ENCODE measurements around the gene KCNIP1.

The KCNIP1 gene

DNA sequence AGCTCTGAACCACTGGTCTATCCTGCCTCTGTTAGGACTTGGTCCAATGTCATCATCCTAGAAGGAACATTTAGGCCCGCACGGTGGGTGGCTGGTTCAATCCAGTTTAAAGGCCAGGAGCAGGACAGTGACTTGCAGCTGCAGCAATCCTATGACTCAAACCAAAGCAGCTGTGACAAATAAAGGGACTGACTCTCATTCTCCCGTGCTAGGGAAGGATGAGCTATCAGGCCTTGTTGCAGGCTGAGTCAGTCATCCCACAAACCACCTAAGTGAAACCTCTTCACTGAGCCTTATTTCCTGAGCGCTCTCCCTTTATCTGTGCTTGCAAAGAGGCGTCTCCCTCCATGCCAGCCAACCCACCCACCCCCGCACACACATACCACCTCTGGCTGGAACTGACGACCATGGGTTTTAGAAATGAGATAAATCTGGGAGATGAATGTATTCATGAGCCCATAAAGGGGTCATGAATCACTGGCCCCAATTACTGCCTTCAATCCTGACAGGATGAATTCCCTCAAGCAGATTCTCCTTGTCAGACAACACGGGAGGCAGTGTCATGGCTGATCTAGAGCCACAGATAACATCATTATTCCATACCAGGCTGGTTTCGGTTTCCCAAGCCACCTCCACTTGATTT is 93.4 kb downstream of the KCNIP1 start:
- peak; percentile 98 for DNase-seq (ENCODE audit: low spot score)

DNA sequence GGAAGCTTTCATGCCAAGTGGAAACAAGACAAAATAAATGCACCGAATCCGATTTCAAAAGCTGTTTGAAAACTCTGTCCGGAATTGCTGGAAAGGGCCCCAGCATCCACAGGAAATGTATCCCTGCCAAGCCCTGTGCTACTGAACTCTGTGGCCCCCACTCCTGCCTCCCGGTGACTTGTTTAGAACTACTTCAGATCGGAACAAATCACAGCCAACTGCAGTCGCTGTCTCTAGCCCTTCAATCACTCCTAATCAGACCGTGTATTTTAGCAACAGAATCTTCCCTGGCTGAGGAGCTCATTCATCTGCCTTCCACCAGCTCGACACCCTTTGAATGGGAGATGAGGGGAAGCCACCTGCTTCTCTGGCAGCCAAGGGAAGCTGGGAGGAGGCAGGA is 94.1 kb downstream of the KCNIP1 start:
- peak; percentile 28 for DNase-seq (ENCODE audit: low spot score)

DNA sequence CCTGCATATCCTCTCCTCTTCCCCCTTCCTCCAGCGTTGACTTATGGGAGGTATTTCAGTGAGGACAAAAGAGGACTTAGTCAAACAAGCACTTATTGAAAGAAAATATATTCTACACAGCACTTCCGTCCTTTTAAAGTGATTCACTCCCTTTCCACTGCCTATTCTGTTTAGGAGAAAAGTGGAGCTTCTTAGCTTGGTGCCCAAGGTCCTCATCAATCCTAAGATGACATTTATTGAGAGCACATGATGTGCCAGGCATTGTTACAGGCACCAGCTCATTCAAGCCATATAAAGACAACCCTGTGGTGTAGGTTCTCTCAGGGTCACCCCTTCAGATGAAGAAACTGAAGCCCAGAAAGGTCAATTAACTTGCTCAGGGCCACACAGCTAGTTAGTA is 95.9 kb downstream of the KCNIP1 start:
- DNase-seq (ENCODE audit: low spot score) = no peak

DNA sequence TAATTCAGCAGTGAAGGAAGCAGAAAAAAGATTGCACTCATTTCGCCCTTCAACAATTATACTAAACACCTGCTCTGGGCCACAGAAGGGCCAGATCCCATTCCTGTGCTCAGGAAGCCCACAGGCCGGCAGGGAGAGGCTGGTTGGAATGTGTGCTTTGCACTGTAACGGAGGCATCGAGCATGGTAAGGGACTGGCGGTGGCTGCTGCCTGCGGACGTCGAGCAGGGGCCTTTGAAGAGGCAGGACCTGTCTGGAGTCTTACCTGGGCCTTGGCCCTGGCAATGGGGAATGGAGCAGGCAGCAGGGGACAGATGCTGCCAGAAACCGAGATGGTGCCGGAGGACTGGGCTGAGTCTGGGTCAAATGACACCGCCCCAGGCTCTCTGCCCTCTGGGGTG is 97.8 kb downstream of the KCNIP1 start:
- DNase-seq (ENCODE audit: low spot score) = no peak

DNA sequence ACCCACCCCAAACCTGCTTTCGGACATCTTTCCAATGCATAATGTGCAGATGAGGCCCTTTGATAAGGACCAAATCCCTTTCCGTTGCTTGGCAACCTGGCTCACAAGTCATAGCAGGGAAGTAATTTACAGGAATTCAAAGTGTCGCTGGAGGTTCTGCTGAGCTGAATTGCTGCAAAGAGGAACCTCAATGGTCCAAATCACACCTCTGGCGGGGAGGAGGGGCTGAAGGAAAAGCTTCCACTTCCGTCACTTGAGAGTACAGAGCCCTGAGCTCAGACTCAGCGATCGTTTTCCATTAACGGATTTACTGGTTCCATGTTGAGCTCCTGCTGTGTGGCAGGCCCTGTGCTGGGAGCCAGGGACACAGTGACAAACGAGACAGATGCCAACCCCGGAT is 99.3 kb downstream of the KCNIP1 start:
- DNase-seq (ENCODE audit: low spot score) = no peak

DNA sequence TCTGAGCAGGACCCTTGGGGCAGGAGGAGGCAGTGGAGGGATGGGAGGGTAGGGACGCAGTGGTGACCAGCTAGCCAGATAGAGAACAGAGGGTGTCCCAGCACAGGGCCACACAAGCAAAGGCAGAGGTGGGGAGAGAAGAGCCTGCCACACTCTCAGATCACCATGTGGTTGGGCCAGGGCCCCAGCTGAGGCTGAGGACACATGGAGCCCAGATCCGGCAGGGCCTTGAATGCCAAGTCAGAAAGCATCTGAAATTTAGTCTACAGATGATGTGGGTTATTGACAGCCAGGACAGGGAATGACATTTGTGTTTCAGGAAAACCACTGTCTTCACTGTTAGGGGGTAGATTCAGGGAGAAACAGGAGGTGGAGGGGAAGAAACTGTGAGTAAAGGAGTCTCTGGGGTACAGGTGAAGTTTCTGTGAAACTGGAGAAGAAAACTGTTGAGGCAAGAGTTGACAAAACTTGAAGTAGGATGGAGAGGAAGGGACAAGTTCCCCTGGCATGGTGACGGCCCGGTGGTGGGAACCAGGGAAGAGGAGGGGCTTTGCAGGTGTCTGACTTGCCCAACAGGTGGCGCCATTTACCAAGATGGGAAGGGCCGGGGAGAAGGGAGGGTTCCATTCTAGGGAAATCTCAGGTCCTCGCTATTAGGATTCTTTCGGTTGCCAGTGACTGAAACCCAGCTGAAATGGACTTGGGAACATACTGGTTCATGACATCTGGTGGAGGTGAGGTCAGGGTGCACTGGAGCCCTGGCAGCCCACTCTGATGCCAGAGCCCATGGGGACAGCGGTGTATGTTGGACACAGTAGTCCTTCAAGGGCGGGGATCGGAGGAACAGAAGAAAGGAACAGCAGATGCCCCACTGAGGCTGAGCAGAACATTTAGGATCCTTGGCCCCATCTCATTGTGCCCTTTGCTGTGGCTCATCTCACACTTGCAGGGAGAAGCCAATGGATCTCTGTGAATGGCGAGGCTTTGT is 100.1 kb downstream of the KCNIP1 start:
- peak; percentile 48 for DNase-seq (ENCODE audit: low spot score)

DNA sequence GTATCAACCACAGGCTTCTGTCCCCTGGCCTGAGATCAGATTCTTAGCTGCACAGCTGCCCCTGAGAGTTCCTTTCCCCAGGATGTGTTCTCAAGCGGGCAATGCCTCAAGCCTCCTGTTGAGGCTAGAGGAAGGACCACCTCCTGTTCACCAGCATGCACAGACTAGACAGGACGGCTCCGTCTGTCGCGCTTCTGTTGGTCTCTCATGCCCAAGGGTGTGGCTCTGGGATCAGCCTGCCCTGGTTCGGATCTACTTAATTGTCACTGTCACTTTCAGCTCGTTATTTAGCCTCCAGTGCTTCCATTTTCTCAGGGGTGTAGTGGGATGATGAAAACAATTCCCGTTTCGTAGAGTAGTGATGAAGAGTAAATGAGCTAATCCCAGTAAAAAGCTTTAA is 103.1 kb downstream of the KCNIP1 start:
- no peak for DNase-seq (ENCODE audit: low spot score)

DNA sequence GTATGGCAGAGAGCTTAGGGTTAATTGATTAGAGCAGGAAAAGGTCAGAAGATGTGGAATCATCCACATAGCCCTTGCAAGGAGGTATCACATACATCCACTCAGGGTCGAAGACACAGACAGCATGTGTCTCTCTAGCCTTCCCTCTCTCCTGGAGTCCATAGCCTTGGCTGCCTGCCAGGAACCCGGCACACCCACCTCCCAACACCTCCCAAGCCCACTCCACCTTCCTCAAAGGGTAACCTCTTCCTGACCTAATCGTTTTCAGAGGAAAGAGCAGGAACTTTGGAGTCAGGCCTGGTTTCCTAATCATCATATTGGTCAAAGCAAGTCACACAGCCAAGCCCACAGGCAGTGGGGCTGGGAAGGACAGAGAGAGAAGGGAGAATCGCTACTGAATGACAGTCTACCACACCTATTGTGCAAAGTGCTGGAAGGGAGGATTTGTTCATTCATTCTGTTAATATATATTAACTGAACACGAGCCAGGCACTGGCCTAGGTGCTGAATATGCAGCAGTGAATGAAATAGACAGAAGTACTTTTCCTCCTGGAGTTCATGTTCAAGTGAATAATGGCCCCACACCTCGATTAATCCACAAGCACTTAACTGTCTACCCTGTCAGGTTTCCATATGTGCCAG is 107.8 kb downstream of the KCNIP1 start:
- peak; percentile 29 for DNase-seq (ENCODE audit: low spot score)

DNA sequence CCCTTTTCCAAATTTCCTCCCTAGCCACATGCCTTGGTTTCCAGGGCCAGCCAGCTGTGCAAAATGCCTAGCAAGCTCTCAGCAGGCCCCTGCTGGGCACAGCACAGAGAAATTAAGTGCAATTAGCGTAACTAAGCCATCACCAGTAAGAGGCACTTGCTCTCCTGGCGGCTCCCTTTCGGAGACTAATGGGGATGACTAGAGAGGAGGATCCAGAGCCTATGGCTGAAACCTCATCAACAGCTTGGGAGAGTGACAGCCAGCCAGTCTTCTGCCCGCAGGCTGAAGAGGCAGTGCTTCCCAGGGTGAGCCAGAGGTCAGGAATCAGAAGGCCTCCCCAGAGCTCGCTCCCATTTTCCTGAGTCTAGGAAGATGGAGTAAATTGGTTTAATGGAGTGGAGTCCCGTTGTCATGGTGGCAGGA is 108.4 kb downstream of the KCNIP1 start:
- no peak for DNase-seq (ENCODE audit: low spot score)

DNA sequence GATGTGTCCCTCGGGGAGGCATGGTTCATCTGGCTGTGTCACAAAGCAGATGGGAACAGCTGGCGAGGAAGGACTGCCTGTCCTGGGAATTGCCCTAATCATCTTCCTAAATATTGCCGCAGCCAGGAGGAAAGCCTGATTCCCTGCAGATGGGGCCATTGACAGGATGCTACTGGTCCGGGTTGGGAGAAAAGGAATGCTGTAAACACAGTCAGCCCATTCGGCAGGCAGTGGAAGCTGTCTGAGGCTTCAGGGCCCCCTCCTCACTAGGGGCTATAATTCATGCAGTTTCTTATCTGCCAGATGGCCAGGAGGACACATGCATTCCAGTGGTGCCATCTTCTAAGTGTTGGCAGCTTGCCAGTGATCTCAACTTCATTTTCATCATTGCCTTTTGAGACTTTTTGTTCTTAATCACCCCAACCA is 110.3 kb downstream of the KCNIP1 start:
- no peak for DNase-seq (ENCODE audit: low spot score)

DNA sequence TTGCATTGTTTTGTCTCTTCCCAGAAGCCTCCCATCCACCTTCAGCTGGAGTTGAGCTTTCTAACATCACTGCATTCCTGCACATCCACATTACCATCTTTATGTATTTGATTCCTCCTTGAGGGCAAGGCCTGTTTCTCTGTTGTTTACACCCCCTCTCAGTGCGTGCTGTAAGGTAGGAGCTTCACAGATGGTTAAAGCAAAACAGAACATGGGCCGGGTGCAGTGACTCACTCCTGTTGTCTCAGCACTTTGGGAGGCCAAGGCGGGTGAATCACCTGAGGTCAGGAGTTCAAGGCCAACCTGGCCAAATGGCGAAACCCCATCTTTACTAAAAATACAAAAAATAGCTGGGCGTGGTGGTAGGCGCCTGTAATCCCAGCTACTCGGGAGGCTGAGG is 110.9 kb downstream of the KCNIP1 start:
- peak; percentile 86 for DNase-seq (ENCODE audit: low spot score)

DNA sequence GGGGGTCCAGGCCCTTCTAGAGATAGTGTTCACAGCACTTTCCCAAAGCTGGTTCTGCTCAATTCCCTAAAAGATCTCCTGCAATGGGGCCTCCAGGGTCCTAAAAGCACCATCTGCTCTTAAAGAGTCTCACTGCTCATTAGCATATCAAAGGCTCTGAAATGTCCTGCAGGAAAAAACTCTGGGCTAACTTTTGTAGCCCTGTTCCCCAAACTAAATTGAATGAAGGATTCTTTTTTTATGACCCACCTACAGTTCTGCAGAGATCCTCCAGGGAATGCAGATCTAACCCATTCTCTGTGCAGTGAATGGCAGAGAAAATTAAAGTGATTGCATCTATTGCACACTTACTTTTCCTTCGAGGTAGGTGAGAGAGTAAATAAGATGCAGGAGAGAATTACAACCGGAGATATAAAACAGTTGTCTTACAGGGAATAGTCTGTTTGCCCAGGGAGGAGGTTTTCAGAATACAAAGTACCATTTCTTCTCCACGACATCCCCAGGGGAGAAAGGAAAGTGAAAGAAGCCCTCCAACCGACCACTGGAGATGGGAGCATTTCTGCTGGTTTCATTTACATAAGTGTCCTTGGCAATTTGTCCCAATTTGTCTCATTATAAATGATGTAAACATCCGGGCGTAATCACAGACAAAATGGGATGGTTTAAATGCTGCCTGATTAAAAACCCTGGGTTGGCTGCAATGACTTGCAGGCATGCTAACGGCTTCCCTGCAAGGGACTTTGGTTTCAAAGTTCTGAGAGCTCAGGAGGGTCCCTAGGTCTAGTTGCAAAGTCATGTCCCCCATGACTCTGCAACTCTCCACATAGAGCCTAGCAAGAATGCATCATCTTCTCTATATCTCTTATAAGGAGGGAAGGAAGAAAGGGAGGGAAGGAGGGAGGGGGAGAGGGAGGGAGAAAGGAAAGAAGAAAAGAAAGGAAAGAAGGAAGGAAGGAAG is 114.0 kb downstream of the KCNIP1 start:
- no peak for DNase-seq (ENCODE audit: low spot score)

DNA sequence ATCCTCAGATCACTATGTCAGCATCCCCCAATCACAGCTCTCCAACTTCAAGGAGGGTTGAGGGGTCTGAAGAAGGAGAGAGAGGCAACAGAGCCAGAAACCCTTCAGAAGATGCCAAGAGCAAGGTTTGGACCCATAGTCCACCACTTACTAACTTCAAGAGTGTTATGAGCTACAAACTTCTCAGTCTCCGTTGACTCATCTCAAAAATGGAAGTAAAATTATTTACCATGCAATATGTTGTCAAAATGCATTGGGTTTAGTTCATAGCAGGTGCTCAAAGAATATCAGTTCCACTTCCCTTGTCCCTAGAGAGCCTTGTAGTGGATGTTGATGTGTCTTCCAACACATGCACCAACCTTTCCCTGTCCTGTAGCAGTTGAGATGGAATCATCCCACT is 116.0 kb downstream of the KCNIP1 start:
- no peak for DNase-seq (ENCODE audit: low spot score)

DNA sequence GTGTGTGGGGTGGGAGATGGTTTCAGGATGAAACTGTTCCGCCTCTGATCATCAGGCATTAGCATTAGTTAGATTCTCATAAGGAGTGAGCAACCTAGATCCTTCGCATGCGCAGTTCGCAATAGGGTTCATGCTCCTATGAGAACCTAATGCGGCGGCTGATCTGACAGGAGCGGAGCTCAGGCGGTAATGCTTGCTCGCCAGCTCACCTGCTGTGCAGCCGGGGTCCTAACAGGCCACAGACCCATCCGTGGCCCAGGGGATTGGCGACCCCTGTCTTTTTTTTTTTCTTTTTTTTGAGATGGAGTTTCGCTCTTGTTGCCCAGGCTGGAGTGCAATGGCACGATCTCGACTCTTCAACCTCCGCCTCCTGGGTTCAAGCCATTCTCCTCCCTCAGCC is 119.1 kb downstream of the KCNIP1 start:
- DNase-seq (ENCODE audit: low spot score) = no peak

DNA sequence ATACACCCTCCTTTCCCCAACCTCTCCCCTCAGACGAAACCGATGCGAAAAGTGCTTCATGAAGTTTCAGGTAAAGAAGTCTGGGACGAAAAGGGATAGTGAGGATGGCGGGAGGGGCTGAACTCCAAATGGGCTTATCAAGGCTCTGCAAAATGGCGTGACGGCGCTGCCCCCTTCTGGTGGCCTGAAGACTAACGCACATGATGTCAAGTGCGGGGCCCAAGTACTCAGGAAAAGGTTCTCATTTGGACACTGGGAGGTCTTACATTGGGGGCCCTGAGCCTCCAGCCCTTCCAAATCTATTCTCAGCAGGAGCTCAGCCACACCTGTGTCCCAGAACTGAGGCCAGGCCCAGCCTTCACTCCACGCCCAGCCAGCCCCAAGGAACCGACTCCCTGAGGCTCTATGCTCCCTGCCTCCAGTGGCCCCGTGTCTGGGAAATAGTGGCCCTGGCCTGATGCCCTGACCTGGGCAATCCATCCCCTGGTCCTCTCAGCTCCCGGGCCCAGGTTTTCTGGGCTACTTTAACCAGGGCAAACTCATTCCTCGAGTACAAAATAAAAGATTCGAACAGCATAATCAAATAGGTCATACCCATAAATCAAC is 119.9 kb downstream of the KCNIP1 start:
- peak; percentile 56 for DNase-seq (ENCODE audit: low spot score)

DNA sequence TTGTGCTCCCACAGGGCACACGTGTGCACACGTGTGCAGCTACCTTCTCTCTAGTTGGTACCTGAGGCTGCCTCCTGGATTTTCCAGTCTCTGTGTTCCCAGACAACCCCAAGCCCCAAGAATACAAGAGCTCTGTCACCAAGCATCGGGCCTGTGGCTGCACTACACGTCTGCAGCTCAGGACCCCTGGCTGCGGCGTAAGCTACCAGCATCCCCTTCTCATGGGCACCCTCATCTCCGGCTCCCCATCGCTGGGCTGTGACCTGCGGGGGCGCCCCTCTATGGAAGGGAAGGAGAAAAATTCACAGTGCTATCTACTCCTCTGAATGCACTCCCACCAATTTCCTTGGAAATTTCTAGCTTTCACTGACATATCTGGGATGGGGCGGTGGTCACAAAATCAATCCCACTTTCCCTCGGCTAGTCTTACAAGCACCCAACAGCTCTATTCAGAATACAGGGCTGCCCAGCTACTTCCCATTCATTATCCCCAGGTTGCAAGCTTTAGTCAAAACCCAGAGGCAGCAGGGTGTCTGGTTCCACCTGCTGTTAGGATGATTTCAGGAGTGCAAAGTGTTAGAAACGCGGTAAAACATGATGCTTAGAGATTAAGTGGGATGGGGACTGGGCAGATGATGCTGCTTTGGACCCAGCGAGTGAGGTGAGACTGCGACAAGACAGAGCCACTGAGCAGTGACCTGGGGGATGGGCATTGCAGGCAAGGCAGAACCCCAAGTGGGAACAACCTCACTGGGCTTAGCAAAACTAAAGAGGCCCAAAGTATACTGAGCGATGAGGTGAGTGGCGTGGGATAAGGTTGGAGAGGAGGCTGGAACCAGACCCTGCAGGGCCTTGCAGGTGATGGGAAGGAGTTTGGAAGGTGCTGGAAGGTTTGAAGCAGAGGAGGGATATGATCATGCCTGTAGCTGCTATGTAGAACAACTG is 121.7 kb downstream of the KCNIP1 start:
- DNase-seq (ENCODE audit: low spot score) = no peak

DNA sequence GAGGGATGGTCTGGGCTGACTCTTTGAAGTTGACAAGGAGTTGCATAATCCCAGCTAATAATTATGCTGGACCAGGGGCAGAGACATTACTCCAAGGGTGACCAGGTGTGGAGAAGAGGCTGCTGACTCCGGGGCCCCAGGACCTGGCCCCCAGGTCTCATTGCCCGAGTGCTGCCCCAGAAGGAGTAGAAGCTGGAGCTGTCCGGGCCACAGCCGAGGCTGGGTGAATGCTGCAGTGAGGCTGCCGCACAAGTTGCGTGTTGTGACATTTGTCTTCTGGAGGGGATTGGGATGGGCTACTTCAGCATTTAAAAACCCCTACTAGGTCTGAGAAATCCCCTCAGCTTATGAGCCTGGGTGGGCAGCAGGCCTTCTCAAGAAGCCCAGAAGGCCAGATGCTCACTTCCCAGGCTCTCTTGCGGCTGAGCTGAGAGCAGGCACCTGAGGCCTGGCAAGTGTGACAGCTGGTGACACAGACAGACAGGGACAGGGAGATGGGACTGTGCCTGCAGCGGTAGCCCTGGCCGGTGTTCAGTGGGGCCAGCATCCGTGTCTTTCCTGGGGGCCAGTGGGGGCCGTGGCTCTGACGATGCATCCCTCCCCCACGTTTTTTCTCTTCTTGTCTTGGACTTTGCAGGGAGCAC is 122.8 kb downstream of the KCNIP1 start:
- no peak for DNase-seq (ENCODE audit: low spot score)

DNA sequence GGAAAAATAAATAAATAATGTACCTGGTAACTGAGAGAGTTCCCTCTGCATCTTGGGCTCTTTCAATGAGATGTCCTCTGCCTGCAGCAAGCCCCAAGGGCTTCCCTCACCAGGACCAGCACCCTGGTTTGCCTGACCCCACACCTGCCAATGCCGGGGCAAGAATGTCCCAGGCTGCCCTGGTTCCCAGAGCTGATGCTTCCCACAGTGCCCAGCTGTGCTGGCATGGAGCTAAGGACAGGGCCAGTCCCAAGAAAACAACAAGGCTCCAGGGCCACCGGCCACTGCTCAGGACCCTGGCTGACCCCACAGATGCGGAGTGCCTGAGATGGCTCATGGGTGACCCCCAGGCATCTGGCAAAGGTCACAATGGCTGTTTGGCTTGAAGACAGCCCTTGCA is 123.5 kb downstream of the KCNIP1 start:
- no peak for DNase-seq (ENCODE audit: low spot score)

DNA sequence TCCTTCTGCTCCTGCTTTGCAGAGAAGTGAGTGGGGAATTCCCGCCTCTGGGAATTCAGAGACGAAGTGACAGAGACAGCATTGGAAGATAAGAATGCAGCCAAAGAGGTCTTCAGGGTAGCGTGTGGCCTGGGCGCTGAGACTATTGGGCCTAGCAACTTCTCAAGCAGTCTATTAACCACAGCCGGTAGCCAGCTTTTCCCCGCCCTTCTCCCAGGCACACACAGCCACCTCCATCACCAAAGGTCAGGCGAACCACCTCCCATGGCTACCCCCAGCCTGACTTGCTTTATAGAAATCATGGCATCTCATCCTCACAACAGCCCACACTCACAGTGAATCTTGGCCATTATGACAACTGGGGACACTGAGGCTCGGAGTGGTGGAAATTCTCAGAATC is 124.2 kb downstream of the KCNIP1 start:
- DNase-seq (ENCODE audit: low spot score) = no peak

Measured in kidney tubule cell (primary cell).